D721Med (cell line): ENCODE data around the gene ERCC2.

Experiments used
- DNase-seq: peaks from one replicate; pipeline ENCODE4 v3.0.0; 2011; ENCODE audit warnings: low spot score; ENCODE audit not compliant: insufficient read length
- FAIRE-seq: peaks from 2 replicates; lab custom pipeline; 2011; peaks lifted over from hg19 to GRCh38; lab: Jason Lieb, UNC
- TF ChIP-seq, protein P1 (sequence below): IDR thresholded peaks from 2 replicates; pipeline ENCODE4 v1.5.1; 2012; ENCODE audit warnings: mild to moderate bottlenecking, control low read depth; ENCODE audit not compliant: insufficient read depth; ENCODE audit errors: missing control alignments

The ERCC2 gene

DNA sequence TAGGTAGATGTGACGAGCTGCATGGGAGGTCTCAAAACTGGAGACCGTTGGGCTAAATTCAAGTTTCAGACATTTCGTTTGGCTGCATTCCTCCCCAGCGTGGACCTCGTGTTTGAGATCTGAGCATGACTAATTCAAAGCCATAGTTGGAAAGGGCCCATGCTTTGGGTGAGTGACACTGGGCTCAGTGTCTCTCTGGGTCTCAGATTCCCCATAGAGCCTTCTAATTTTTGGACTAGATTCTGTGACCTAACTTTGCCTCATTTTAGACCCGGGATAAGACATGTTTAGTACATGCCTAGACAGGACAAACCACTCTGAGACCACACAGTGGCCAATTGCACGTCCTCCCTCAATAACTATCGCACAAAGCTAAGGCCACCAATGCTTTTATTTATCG is 64.3 kb downstream of the ERCC2 start:
- FAIRE-seq (no peak), DNase-seq (no peak)
- TF ChIP-seq, protein P1, sequence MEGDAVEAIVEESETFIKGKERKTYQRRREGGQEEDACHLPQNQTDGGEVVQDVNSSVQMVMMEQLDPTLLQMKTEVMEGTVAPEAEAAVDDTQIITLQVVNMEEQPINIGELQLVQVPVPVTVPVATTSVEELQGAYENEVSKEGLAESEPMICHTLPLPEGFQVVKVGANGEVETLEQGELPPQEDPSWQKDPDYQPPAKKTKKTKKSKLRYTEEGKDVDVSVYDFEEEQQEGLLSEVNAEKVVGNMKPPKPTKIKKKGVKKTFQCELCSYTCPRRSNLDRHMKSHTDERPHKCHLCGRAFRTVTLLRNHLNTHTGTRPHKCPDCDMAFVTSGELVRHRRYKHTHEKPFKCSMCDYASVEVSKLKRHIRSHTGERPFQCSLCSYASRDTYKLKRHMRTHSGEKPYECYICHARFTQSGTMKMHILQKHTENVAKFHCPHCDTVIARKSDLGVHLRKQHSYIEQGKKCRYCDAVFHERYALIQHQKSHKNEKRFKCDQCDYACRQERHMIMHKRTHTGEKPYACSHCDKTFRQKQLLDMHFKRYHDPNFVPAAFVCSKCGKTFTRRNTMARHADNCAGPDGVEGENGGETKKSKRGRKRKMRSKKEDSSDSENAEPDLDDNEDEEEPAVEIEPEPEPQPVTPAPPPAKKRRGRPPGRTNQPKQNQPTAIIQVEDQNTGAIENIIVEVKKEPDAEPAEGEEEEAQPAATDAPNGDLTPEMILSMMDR: no peak

DNA sequence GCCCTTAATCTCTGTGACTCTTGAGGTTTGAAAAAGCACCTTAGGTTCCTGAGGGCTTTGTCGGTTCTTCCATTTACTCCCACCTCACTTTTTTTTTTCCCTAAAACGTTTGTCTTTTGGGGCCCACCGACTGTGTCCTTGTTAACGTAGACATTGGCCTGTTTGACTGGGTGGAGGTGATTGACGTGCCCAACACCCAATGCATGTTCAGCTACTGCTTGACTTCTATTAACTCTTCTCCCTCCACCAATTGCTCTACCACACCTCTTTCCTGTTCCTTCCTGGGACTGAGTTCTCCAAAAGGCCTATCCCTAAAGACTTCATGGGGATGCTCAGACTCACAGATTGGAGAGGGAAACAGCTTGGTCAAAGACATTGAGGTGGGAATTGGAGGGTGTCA is 65.0 kb downstream of the ERCC2 start:
- FAIRE-seq: no peak
- TF ChIP-seq, protein P1: no peak
- no peak for DNase-seq

DNA sequence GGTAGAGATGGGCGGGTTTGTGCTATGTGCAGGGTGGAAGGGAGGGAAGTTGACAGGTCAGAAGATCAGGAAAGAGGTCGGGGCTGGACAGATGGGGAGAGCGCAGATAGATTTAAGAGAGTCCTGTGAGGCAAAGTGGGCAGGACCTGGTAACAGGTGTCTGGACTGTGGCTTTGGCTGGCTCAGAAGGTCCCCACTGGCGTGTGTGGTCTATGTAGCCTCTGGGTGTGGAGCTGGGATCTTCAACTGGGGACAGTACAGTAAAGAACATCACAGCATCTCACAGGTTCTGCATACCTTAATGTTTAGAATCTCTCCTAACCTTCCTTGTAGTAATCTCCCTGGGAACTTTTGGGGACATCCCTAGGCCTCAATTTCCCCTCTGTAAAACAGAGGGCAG is 65.4 kb downstream of the ERCC2 start:
- TF ChIP-seq, protein P1: no peak
- no peak for FAIRE-seq
- no peak for DNase-seq

DNA sequence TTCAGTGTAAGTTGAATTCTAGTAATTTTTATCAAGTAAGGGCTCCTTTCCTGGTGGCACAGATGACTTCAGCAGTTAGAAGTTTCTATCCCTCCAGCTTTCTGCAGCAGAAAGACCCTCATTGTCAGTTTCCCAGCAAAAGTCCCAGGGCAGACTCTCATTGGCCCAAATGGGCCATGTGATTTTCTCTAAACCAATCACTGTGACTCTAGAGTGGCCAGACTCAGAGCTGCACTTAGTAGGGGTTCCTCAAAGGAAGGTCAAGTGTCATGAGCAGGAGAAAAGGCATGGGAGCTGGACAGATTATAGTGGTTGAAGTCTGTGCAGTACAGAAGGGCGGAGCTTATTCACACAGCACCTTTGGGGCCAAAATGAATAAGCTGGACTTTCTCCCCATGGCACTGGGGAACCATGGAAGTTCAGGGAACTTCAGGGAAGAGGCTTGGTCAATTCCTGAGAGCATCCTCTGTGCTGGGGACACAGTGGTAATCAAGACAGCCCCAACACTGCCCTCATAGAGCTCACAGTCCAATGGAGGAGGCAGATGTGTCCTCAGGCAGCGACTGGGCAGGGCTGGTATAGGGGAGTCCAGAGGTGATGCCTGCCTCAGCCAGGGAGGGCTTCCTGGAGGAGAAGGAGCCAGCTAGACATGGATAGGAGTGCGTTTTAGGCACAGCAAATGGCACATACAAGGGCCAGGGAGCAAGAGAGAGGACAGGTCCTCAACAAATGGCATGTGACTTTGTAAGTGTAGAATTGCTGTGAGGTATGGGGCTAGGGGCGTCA is 66.0 kb downstream of the ERCC2 start:
- TF ChIP-seq, protein P1: no peak
- FAIRE-seq (no peak), DNase-seq (no peak)

DNA sequence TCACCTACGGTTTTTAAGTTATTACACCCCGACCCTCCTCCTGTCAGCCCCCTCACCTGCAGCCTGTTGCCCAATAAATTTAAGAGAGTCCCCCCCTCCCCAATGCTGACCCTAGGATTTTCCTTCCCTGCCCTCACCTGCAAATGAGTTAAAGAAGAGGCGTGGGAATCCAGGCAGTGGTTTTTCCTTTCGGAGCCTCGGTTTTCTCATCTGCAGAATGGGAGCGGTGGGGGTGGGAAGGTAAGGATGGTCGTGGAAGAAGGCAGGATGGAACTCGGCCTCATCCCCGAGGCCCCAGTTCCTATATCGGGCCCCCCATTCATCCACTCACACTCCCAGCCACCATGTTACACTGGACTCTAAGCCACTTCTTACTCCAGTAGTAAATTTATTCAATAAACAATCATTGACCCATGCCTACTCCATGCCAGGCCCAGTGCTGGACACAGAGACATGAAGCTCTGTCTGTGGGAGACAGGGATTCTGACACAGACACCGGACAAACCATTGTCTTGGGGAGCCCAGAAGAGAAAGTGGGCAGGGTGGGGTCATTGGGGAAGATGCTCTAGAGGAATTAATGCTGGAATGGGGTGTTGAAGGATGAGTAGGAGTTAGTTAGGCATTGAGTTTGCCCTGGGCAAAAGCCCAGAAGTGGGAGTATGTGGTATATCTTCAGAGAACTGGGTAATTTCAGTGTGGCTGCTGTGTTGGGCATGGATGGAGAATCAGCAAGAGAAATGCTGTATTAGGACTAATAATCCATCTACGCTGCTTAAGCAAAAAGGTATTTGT is 66.9 kb downstream of the ERCC2 start:
- FAIRE-seq (no peak), DNase-seq (no peak)
- TF ChIP-seq, protein P1: no peak

DNA sequence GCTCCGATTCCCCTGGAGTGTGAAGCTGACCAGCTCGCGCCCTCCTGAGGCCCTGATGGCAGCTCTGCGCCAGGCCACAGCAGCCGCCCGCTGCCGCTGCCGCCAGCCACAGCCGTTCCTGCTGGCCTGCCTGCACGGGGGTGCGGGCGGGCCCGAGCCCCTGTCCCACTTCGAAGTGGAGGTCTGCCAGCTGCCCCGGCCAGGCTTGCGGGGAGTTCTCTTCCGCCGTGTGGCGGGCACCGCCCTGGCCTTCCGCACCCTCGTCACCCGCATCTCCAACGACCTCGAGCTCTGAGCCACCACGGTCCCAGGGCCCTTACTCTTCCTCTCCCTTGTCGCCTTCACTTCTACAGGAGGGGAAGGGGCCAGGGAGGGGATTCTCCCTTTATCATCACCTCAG is 68.0 kb downstream of the ERCC2 start:
- DNase-seq: no peak
- FAIRE-seq: no peak
- TF ChIP-seq, protein P1: no peak
